SKM-1 treated with dmso at 0.1 percent for 144 hours (cell line): ENCODE measurements around the gene MAGEA2B.
"Not testable (repeated sequence)": the region's sequence is repeated elsewhere in the genome, so short reads cannot be mapped to it uniquely, and the experiment has no call there.

Experiments
- DNase-seq: peaks from one replicate; lab custom pipeline; 2025; ENCODE audit not compliant: unreplicated experiment; lab: John Stamatoyannopoulos, UW

Gene MAGEA2B

GRCh38 chrX:152713815-152714787, at the start of gene MAGEA2B:
MAGEA2B (plus strand) TSS chrX:152714628; CDS start chrX:152717107, 2,479 bp downstream.
- not testable (repeated sequence) for DNase-seq

DNA sequence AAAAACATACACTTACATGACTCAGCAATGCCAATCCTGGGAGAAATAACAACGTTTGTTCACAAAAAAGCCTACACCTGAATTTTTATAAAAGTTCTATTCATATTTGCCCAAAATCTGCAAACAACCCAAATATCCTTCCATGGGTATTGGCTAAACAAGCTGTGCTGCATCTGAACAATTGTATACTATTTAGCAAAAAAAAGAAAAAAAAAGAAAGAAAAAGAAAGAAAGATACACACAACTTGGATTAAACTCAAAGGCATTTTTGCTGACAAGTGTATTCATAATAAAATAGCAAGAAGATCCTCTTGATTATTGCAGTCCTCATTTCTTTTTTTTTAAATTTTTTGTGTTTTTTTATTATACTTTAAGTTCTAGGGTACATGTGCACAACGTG, 40.3 kb upstream of the MAGEA2B start:
- DNase-seq = no peak

- DNase-seq = not testable (repeated sequence)
Observed at GRCh38 chrX:152674652-152675051, 39.8 kb upstream of the MAGEA2B start.

- not testable (repeated sequence) for DNase-seq
Observed at GRCh38 chrX:152681012-152681411, 33.4 kb upstream of the MAGEA2B start.

GRCh38 chrX:152697952-152698931, 16.2 kb upstream of the MAGEA2B start, which contains the start of gene MAGEA3:
MAGEA3 (plus strand) TSS chrX:152698794; CDS start chrX:152700833, 2,039 bp downstream.
- DNase-seq = not testable (repeated sequence)

GRCh38 chrX:152700390-152700789, 14.0 kb upstream of the MAGEA2B start:
- not testable (repeated sequence) for DNase-seq

GRCh38 chrX:152706500-152706899, 7.9 kb upstream of the MAGEA2B start:
- DNase-seq = not testable (repeated sequence)

DNA sequence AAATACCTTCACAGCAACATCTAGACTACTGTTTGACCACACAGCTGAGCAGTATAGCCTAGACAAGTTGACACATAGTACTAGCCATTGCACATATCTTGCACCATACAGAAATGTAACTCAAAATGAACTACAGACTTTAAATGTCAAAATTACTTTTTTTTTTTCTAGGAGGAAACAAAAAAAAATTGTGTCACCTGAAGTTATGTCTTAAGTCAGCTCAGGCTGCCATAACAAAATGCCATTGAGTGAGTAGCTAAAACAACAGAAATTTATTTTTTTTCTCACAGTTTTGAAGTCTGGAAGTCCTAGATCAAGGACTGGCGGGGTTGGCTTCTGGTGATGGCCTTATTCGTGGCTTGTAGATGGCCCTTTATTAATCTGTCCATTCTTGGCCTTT, 5.3 kb upstream of the MAGEA2B start, which contains the start of gene CSAG2:
Gene CSAG2 (minus strand): TSS at position 101 of the 400 bp plus-strand sequence. CDS start 161 bp downstream, outside the sequence.
- not testable (repeated sequence) for DNase-seq

DNA sequence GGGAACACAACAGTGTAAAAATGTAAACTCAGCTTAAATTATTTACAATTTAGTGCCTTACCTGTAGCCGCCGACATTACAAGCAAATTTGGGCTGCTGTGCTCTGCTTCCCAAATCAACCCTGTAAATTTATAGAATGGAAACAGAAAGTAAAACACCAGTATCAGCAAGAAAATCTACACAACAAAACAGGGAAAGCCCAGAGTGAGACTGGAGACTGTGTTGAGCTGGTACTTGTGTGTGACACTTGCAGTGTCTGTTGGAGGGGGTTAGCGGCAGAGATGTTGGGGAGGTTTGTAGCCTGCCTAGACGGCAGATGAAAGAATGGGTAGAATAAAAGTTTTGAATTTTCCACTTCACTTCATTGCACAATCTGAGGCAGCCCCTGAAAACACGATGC, 1.2 kb upstream of the MAGEA2B start:
- DNase-seq = not testable (repeated sequence)

GRCh38 chrX:152725409-152725808, 11.0 kb downstream of the MAGEA2B start:
- DNase-seq = no peak

- DNase-seq = no peak
Observed at GRCh38 chrX:152733261-152733975, 19.0 kb downstream of the MAGEA2B start, which contains the start of the genes CSAG1 and MAGEA12. CSAG1 (minus strand) TSS chrX:152733721; CDS start chrX:152732460, 1,261 bp downstream. MAGEA12 (plus strand) TSS chrX:152733757; CDS start chrX:152736162, 2,405 bp downstream.

DNA sequence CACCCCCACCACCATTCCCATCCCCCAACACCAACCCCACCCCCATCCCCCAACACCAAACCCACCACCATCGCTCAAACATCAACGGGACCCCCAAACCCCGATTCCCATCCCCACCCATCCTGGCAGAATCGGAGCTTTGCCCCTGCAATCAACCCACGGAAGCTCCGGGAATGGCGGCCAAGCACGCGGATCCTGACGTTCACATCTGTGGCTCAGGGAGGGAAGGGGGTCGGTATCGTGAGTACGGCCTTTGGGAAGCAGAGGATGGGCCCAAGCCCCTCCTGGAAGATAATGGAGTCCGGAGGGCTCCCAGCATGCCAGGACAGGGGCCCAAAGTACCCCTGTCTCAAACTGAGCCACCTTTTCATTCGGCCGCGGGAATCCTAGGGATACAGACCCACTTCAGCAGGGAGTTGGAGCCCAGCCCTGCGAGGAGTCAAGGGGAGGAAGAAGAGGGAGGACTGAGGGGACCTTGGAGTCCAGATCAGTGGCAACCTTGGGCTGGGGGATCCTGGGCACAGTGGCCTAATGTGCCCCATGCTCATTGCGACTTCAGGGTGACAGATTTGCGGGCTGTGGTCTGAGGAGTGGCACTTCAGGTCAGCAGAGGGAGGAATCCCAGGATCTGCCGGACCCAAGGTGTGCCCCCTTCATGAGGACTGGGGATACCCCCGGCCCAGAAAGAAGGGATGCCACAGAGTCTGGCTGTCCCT, 19.9 kb downstream of the MAGEA2B start:
- not testable (repeated sequence) for DNase-seq

DNA sequence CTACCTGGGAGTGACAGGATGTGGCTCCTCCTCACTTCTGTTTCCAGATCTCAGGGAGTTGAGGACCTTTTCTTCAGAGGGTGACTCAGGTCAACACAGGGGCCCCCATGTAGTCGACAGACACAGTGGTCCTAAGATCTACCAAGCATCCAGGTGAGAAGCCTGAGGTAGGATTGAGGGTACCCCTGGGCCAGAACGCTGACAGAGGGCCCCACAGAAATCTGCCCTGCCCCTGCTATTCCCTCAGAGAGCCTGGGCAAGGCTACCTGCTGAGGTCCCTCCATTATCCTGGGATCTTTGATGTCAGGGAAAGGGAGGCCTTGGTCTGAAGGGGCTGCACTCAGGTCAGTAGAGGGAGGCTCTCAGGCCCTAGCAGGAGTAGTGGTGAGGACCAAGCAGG, 20.7 kb downstream of the MAGEA2B start:
- DNase-seq = no peak

DNA sequence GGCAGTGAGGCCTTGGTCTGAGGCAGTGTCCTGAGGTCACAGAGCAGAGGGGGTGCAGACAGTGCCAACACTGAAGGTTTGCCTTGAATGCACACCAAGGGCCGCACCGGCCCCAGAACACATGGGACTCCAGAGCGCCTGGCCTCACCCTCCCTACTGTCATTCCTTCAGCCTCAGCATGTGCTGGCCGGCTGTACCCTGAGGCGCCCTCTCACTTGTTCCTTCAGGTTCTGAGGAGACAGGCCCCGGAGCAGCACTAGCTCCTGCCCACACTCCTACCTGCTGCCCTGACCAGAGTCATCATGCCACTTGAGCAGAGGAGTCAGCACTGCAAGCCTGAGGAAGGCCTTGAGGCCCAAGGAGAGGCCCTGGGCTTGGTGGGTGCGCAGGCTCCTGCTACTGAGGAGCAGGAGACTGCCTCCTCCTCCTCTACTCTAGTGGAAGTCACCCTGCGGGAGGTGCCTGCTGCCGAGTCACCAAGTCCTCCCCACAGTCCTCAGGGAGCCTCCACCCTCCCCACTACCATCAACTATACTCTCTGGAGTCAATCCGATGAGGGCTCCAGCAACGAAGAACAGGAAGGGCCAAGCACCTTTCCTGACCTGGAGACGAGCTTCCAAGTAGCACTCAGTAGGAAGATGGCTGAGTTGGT, 21.6 kb downstream of the MAGEA2B start:
- DNase-seq = no peak

DNA sequence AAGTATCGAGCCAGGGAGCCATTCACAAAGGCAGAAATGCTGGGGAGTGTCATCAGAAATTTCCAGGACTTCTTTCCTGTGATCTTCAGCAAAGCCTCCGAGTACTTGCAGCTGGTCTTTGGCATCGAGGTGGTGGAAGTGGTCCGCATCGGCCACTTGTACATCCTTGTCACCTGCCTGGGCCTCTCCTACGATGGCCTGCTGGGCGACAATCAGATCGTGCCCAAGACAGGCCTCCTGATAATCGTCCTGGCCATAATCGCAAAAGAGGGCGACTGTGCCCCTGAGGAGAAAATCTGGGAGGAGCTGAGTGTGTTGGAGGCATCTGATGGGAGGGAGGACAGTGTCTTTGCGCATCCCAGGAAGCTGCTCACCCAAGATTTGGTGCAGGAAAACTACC, 22.1 kb downstream of the MAGEA2B start:
- not testable (repeated sequence) for DNase-seq

GRCh38 chrX:152738560-152738959, 24.1 kb downstream of the MAGEA2B start:
- no peak for DNase-seq

DNA sequence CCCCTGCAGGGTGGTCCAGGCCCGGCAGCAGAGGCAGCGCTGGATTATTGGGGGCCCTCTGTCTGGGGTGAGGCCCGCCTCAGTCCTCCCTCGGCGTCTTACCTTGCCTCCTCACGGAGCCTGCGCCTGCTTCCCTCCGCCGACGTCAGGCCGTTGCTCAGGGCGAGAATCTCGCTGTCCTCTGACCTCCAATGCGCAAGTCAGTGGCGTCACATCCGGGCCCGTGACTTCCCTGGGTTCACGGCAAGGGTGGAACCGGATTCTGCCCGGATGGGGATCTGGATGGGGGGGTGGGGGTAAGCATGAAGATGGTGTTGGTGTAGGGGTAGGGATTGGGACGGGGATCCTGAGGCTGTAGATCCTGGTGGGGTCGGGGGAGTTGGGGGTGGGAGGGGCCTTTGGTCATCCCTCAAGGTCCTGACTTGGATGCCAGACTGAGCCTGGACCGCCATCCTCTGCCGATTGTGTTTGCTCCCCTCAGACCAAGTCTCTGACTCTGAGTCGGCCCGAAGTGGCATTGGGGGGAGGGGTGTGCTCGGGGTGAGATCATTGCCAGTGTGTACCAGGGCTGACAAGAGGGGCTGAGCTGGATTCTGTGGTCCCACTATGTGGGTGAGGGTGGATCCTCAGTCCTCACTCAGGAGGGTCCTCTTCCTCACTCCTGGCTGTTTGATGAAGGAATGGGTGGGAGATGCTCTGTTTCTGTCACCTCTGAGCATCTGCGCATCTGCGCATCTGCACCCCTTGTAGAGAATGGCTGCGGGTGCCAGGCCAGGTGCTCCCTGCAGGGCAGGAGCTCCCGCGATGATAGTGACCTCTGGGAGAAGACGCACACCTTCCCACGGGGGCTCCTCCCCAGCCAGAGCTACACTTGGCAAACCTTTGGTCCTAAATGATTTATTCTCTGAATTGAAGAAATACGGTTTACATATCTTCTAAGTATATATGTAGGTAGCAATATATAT, 39.5 kb downstream of the MAGEA2B start, which contains the start of gene MAGEA2:
Gene MAGEA2 (minus strand): TSS at position 157 of the 965 bp plus-strand sequence. CDS start 2,479 bp downstream, outside the sequence.
- not testable (repeated sequence) for DNase-seq

DNA sequence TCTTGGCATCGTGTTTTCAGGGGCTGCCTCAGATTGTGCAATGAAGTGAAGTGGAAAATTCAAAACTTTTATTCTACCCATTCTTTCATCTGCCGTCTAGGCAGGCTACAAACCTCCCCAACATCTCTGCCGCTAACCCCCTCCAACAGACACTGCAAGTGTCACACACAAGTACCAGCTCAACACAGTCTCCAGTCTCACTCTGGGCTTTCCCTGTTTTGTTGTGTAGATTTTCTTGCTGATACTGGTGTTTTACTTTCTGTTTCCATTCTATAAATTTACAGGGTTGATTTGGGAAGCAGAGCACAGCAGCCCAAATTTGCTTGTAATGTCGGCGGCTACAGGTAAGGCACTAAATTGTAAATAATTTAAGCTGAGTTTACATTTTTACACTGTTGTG, 40.4 kb downstream of the MAGEA2B start:
- not testable (repeated sequence) for DNase-seq
